ENCODE measurements around the gene PPIG.
A peak's percentile ranks its signal among the peaks of the same experiment; 100 is the strongest.
"Not testable (repeated sequence)": the region's sequence is repeated elsewhere in the genome, so short reads cannot be mapped to it uniquely, and the experiment has no call there.

Gene PPIG

DNA sequence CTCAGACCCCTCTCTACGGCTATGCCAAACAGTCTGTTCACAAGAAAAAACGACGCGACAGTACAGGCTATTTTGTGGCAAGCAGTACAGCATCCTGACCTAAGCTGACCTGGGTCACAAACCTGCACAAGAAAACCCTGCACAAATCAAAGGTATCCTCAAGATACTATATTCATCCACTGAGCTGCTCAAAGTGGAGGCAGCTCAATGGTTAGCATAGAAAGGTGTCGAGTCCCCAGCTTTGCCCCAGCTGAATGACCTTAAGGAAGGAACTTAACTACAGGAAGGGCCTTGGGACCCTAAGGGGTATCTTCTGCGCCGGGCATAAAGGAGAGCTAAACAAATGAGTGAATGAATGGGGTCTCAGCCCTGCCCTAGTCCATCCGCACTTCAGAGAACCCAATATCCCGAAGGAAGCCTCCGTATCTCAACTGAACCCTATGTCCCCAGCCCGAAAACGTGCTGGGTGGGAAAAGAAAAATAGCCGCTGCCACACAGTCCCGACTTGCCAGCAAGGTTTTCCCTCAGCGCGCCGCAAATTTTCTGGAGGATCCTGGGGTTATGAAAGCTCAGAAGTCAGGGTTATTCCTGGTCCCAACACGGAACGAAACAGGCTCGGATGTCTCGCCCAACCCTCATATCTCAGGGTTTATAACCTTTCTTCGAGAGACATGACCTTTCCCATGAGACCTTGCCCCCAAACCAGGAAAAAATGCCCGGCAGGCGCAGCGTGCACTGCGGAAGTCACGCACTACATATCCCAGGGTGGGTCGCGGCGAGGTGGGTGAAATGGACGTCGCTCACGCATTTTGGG lies 10.8 kb upstream of the PPIG start, which contains the start of gene FASTKD1:
TSS of gene FASTKD1 (minus strand) at position 706 of the 814 bp plus-strand sequence. CDS start 1,836 bp downstream, outside the sequence.
- peak; percentile 87 for DNase-seq (ENCODE audit: low read depth)
- H3K4me3 ChIP-seq (ENCODE audit: control insufficient read depth, low read depth, low read length) = peak within 1 kb of the TSS; percentile 94
- TF ChIP-seq, protein P1, sequence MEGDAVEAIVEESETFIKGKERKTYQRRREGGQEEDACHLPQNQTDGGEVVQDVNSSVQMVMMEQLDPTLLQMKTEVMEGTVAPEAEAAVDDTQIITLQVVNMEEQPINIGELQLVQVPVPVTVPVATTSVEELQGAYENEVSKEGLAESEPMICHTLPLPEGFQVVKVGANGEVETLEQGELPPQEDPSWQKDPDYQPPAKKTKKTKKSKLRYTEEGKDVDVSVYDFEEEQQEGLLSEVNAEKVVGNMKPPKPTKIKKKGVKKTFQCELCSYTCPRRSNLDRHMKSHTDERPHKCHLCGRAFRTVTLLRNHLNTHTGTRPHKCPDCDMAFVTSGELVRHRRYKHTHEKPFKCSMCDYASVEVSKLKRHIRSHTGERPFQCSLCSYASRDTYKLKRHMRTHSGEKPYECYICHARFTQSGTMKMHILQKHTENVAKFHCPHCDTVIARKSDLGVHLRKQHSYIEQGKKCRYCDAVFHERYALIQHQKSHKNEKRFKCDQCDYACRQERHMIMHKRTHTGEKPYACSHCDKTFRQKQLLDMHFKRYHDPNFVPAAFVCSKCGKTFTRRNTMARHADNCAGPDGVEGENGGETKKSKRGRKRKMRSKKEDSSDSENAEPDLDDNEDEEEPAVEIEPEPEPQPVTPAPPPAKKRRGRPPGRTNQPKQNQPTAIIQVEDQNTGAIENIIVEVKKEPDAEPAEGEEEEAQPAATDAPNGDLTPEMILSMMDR (conservative IDR thresholded peaks at IDR 0.05; ENCODE audit: control insufficient read depth, insufficient read depth, low read depth, low read length) = no peak

DNA sequence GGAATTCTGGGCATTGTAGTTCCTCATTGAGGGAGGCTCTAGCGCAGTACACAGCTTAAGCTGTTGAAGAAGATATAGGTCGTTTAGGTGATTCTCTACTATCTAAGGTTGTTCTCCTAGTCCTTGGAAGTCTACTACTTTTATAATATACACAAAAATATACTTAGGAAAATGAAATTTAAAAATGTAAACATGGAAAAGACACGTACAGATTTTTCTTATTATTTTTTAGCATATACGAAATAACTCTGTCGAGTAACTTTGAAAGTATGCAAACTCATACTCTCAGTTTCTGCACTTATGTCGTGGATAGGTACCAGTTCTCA lies 10.2 kb upstream of the PPIG start:
- DNase-seq (ENCODE audit: low read depth) = no peak
- H3K4me3 ChIP-seq (ENCODE audit: control insufficient read depth, low read depth, low read length) = peak overlapping the region; percentile 94
- TF ChIP-seq, protein P1 (conservative IDR thresholded peaks at IDR 0.05; ENCODE audit: control insufficient read depth, insufficient read depth, low read depth, low read length) = no peak

- not testable (repeated sequence) for DNase-seq (ENCODE audit: low read depth); H3K4me3 ChIP-seq (ENCODE audit: control insufficient read depth, low read depth, low read length)
Observed at GRCh38 chr2:169574539-169574938, 9.6 kb upstream of the PPIG start.

GRCh38 chr2:169575264-169575663 lies 8.9 kb upstream of the PPIG start:
- not testable (repeated sequence) for H3K4me3 ChIP-seq (ENCODE audit: control insufficient read depth, low read depth, low read length); DNase-seq (ENCODE audit: low read depth)

DNA sequence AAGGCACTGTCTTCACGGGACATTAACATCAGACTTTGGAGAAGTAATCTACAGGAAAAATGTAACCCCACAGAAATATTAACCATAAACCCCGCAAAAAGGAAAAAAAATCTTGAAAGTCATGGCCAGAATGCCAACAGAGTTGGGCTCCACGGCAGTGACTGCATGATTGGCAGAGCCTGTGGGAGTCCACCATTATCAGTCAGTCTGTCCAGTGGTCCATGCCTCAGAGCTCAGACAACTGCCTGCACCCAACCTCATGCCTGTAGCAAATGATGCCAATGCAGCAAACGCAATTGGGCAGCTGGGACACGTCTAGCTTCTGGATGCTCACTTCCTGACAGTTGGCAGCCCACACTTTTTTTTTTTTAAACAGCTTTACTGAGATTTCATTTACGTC lies 5.1 kb upstream of the PPIG start:
- DNase-seq (ENCODE audit: low read depth) = no peak
- TF ChIP-seq, protein P1 (conservative IDR thresholded peaks at IDR 0.05; ENCODE audit: control insufficient read depth, insufficient read depth, low read depth, low read length) = no peak

GRCh38 chr2:169582552-169583266 lies 1.4 kb upstream of the PPIG start:
- not testable (repeated sequence) for H3K4me3 ChIP-seq (ENCODE audit: control insufficient read depth, low read depth, low read length); DNase-seq (ENCODE audit: low read depth)

More for the DNA sequence above, 5.1 kb upstream of the PPIG start:
- no peak overlapping the region for H3K4me3 ChIP-seq (ENCODE audit: control insufficient read depth, low read depth, low read length)

- no peak for DNase-seq (ENCODE audit: low read depth)
- no peak overlapping the region for H3K4me3 ChIP-seq (ENCODE audit: control insufficient read depth, low read depth, low read length)
- TF ChIP-seq, protein P1 (conservative IDR thresholded peaks at IDR 0.05; ENCODE audit: control insufficient read depth, insufficient read depth, low read depth, low read length) = no peak
Observed at GRCh38 chr2:169583518-169583917, 633 bp upstream of the PPIG start.

DNA sequence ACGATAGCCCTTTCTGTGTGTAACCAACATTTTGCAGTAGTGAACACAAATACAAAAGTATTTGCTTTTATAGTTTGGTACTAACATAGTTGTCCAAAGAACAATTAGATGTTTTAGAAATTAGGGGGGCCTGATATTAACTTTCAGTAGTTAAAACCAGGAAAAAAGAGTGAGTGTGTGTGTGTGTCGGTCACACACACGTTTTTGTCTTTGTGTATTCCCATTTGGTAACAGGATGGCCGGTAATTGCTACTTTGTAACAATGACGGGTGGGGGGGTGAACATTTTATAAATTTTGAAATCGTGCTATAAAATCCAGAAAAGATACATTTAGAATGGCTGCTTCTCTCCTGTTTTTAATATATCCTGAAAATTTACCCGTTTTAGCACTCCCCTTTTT lies 1.5 kb downstream of the PPIG start:
- TF ChIP-seq, protein P1 (conservative IDR thresholded peaks at IDR 0.05; ENCODE audit: control insufficient read depth, insufficient read depth, low read depth, low read length) = no peak
- peak overlapping the region; percentile 98 for H3K4me3 ChIP-seq (ENCODE audit: control insufficient read depth, low read depth, low read length)
- DNase-seq (ENCODE audit: low read depth) = no peak

All from fibroblast of mammary gland (primary cell).